ENCODE results near the gene ZNF311.
"Not testable (repeated sequence)": the region's sequence is repeated elsewhere in the genome, so short reads cannot be mapped to it uniquely, and the experiment has no call there.

ZNF311 gene

DNA sequence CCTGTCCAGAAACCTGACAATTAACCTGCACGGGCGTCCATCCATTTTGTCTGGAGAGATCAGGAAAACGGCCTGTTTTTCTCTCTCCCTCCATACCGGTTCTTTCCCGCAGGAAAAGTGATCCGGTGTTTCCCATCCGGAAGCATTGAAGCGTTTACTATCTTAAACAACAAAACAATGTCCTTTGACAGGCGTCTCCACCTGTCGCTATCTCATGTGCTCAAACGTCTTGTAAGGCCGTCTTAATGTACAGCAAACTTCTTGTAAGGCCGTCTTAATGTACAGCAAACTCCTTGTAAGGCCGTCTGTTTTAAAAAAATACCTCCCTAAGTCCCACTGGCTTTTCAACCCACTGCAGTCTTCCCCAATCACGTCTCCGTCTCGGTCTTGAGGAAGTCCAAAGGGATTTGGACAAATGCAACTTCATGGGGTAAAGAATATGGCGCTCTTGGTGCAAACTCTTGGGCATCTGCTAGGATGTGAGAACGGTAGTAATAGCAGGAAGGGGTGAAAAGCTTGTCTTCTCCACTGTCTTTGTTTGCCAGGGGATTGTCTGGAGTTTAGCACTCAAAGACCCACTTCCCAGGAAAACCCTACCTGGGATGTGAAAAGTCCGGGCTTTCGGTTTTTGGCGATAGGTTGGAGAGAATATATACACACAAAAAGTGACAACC is 51.4 kb downstream of the ZNF311 start:
- in situ Hi-C loops (cut with MboI; ENCODE audit: low pct_unique_long_range_greater_than_20kb, low sequenced_read_pairs, unreplicated experiment) = no loop called here
- TF ChIP-seq, protein P1, sequence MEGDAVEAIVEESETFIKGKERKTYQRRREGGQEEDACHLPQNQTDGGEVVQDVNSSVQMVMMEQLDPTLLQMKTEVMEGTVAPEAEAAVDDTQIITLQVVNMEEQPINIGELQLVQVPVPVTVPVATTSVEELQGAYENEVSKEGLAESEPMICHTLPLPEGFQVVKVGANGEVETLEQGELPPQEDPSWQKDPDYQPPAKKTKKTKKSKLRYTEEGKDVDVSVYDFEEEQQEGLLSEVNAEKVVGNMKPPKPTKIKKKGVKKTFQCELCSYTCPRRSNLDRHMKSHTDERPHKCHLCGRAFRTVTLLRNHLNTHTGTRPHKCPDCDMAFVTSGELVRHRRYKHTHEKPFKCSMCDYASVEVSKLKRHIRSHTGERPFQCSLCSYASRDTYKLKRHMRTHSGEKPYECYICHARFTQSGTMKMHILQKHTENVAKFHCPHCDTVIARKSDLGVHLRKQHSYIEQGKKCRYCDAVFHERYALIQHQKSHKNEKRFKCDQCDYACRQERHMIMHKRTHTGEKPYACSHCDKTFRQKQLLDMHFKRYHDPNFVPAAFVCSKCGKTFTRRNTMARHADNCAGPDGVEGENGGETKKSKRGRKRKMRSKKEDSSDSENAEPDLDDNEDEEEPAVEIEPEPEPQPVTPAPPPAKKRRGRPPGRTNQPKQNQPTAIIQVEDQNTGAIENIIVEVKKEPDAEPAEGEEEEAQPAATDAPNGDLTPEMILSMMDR (IDR thresholded peaks at IDR 0.05; ENCODE audit: extremely low read depth, insufficient read depth, missing control alignments) = no peak
- no peak for DNase-seq (ENCODE audit: low spot score)

DNA sequence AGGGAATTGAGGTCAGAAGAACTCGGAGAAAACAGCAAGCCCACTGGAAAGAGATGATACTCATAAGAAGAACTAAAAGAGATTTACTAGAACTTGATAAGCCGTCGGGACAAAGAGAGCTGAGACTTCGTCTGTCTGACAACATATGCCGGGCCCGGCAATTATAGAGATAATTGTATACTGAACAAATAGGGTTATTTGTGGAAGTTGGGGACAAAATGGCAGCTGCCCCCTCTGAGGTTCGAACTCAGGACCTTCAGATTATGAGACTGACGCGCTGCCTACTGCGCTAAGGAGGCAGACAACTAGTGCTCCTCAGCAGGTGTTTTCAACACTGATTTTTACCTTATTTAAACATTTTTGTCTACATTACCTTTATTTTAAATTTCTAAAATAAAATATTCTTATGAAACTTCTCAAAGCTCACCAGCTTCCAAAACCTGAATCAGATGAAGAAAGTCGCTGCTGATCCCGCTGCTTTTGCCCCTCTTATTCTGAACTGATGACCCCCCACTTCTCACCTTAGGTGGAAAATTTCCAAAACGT is 52.0 kb downstream of the ZNF311 start:
- TF ChIP-seq, protein P1 (IDR thresholded peaks at IDR 0.05; ENCODE audit: extremely low read depth, insufficient read depth, missing control alignments) = no peak
- peak; percentile 81 for DNase-seq (ENCODE audit: low spot score)
- in situ Hi-C loops (cut with MboI; ENCODE audit: low pct_unique_long_range_greater_than_20kb, low sequenced_read_pairs, unreplicated experiment) = no loop called here

DNA sequence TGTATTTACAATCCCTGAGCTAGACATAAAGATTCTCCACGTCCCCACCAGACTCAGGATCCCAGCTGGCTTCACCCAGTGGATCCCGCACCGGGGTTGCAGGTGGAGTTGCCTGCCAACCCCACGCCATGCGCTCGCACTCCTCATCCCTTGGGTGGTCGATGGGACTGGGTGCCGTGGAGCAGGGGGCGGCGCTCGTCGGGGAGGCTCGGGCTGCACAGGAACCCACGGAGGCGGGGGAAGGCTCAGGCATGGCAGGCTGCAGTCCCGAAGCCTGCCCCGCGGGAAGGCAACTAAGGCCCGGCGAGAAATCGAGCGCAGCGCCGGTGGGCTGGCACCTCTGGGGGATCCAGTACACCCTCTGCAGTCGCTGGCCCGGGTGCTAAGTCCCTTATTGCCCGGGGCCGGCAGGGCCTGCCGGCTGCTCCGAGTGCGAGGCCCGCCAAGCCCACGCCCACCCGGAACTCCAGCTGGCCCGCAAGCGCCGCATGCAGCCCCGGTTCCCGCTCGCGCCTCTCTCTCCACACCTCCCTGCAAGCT is 55.4 kb downstream of the ZNF311 start:
- DNase-seq (ENCODE audit: low spot score); in situ Hi-C loops (cut with MboI; ENCODE audit: low pct_unique_long_range_greater_than_20kb, low sequenced_read_pairs, unreplicated experiment): not testable (repeated sequence)

DNA sequence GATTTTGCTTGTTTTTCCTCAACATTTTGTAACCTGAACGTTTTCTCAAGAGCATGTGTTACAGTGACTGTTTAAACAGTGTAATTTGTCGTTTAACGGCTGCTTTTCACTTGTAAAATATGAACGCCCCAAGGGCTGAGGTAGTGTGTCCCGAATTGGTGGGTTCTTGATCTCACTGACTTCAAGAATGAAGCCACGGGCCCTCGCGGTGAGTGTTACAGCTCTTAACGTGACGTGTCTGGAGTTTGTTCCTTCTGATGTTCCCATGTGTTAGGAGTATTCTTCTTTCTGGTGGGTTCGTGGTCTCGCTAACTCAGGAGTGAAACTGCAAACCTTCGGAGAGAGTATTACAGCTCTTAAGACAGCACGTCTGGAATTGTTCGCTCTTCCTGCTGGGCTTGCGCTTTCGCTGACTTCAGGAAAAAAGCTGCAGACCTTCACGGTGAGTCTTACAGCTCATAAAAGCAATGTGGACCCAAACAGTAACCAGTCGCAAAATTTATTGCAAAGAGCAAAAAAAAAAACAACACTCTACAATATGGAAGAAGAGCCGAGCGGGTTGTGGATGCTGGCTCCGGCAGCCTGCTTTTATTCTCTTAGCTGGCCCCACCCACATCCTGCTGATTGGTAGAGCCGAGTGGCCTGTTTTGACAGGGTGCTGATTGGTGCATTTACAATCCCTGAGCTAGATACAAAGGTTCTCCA is 56.2 kb downstream of the ZNF311 start:
- TF ChIP-seq, protein P1 (IDR thresholded peaks at IDR 0.05; ENCODE audit: extremely low read depth, insufficient read depth, missing control alignments) = no peak
- no peak for DNase-seq (ENCODE audit: low spot score)
- in situ Hi-C loops (cut with MboI; ENCODE audit: low pct_unique_long_range_greater_than_20kb, low sequenced_read_pairs, unreplicated experiment) = no loop called here

DNA sequence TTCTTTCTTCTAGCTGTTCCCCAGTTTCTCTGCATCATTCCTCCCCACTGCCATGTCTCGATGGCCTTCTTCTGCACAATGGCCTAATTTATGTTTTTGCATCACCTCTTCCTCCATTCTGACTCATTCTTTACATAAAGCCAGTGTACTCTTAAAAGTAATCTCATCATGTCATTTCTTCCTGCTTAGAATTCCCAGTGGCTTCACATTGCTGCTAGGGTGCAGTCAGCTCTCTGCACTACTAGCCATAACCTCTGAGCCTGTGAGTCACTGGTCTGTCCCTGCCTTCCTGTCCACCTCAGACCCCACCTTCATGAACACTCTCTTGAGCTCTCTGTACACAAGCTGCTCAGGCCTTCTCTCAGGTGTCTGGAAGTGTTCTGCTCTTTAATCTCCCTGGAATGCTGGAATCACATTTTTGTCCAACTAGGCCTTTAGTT is 57.3 kb downstream of the ZNF311 start:
- DNase-seq (ENCODE audit: low spot score) = no peak
- in situ Hi-C loops (cut with MboI; ENCODE audit: low pct_unique_long_range_greater_than_20kb, low sequenced_read_pairs, unreplicated experiment) = no loop called here

DNA sequence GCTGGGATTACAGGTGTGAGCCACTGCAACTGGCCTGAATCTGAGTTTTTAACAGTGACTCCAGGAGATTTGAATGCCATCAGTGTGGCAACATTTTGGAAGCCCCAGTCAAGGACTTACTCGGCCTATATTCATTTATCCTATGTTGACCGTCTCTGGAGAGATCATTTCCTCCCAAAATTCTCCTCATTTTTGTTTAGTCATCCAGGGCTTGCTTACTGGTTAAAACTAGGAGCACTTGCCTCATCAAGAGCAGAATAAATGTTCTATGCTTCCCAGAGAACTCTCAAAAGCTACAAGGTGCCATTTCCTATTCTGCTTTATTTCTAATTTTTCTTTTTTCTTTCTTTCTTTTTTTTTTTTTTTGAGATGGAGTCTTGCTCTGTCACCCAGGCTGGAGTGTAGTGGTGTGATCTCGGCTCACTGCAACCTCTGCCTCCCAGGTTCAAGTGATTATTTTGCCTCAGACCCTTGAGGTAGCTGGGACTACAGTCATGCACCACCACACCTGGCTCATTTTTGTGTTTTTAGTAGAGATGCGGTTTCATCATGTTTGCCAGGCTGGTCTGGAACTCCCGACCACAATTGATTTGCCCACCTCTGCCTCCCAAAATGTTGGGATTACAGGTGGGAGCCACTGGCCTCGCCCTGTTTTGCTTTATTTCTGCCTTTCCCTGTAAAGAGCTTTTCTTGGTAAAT is 57.9 kb downstream of the ZNF311 start:
- in situ Hi-C loops (cut with MboI; ENCODE audit: low pct_unique_long_range_greater_than_20kb, low sequenced_read_pairs, unreplicated experiment) = no loop called here
- TF ChIP-seq, protein P1 (IDR thresholded peaks at IDR 0.05; ENCODE audit: extremely low read depth, insufficient read depth, missing control alignments) = no peak
- DNase-seq (ENCODE audit: low spot score) = no peak

More for the DNA sequence above, 57.3 kb downstream of the ZNF311 start:
- TF ChIP-seq, protein P1 (IDR thresholded peaks at IDR 0.05; ENCODE audit: extremely low read depth, insufficient read depth, missing control alignments) = no peak
